WI38 (cell line): Measurements from ENCODE around the gene FAXC.
"Not testable (repeated sequence)": the region's sequence is repeated elsewhere in the genome, so short reads cannot be mapped to it uniquely, and the experiment has no call there.

Source experiments
- H3K4me3 ChIP-seq: 2 replicates; pipeline ENCODE4 v1.5.1; 2011; ENCODE audit warnings: low read depth, mild to moderate bottlenecking, control low read depth, low read length
- CTCF ChIP-seq: IDR thresholded peaks from 2 replicates; pipeline ENCODE4 v1.5.1; 2012; ENCODE audit warnings: low read depth, mild to moderate bottlenecking, control low read depth, low read length

FAXC gene

GRCh38 chr6:99270826-99271225, 78.6 kb downstream of the FAXC start:
- H3K4me3 ChIP-seq: no peak overlapping the region

DNA sequence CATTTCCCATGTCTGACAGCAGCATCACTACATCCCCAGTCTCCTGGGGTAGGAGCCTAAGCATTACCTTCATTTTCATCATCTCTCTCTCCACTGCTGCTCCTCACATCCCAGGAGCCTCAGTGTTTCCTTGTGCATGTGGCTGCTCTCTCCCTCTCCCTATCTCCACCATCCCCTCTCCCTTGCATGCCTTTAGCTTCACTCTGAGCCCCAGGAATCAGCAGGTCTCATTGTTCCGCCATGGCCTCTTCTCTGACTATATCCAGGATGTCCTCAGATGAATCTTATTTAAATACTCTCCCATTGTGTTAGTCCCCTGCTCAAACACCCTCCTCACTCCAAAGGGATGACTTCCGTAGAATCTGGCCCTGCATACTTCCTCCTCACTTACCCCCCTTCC, 79.4 kb downstream of the FAXC start:
- no peak for TF ChIP-seq CTCF
- no peak overlapping the region for H3K4me3 ChIP-seq

More at GRCh38 chr6:99270826-99271225, 78.6 kb downstream of the FAXC start:
- no peak for TF ChIP-seq CTCF

- H3K4me3 ChIP-seq: no peak overlapping the region
- TF ChIP-seq CTCF: no peak
Measured at GRCh38 chr6:99269207-99269606, 80.3 kb downstream of the FAXC start.

DNA sequence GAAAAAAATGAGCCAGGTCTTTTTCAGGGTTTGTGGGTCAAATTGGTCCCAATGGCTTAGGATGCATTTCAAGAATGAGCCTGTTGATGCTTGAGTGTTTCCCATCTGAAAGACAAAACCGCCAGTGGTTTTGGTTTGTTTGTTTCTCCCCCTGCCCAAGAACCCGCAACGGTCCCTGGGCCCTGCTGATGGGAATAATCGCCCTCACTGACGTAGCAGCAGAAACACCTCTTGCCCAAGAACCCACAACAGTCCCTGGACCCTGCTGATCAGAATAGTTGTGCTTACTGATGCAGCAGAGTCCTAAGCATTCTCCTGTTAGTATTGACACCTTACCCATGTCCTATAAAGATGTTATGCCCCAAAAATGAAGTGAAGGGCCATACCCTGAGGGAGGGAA, 82.5 kb downstream of the FAXC start:
- H3K4me3 ChIP-seq: not testable (repeated sequence)

- not testable (repeated sequence) for H3K4me3 ChIP-seq
Measured at GRCh38 chr6:99265447-99265846, 84.0 kb downstream of the FAXC start.

- H3K4me3 ChIP-seq: no peak overlapping the region
- no peak for TF ChIP-seq CTCF
Measured at GRCh38 chr6:99254616-99255550, 94.6 kb downstream of the FAXC start.

- no peak for TF ChIP-seq CTCF
- no peak overlapping the region for H3K4me3 ChIP-seq
Measured at GRCh38 chr6:99253271-99253670, 96.2 kb downstream of the FAXC start.

- no peak for TF ChIP-seq CTCF
Measured at GRCh38 chr6:99252421-99252820, 97.1 kb downstream of the FAXC start.

More at GRCh38 chr6:99252421-99252820, 97.1 kb downstream of the FAXC start:
- no peak overlapping the region for H3K4me3 ChIP-seq
